CD14-positive monocyte (primary cell): ENCODE data around the gene CLDND2. TPM values are rescaled to one million over a fixed set of nuclear protein-coding genes. Genes with fewer than 3 reads are reported as not detected.

Source experiments
- DNase-seq, 3 donors: peaks; one replicate each; pipeline ENCODE4 v3.0.0-alpha.2; 2011 to 2022
- H2AFZ ChIP-seq: 2 replicates; pipeline ENCODE4 v1.6.0; 2012; ENCODE audit warnings: mild to moderate bottlenecking, low read depth, low read length, inconsistent platforms; ENCODE audit not compliant: insufficient read depth, poor library complexity, severe bottlenecking
- H3K27ac ChIP-seq, 2 donors: 1 replicate in 1 of 2; 2 replicates in 1 of 2; pipeline ENCODE4 v1.5.1; 2012 to 2013; ENCODE audit warnings: low read length in 2 of 2, control low read depth in 1 of 2, inconsistent platforms in 1 of 2, low read depth in 1 of 2, mild to moderate bottlenecking in 1 of 2
- H3K27me3 ChIP-seq, 2 donors: one replicate each; pipeline versions ENCODE4 v1.6.0 to v1.6.1; 2011 to 2013; ENCODE audit warnings: low read length in 2 of 2; ENCODE audit not compliant: control insufficient read depth in 2 of 2, insufficient read depth in 2 of 2
- H3K36me3 ChIP-seq, 2 donors: replicated peaks in 1 of 2; 1 replicate in 1 of 2; 2 replicates in 1 of 2; pipeline versions ENCODE4 v1.5.1 to v1.6.1; 2012 to 2013; ENCODE audit warnings: low read length in 2 of 2, control low read depth in 1 of 2, inconsistent platforms in 1 of 2, mild to moderate bottlenecking in 1 of 2; ENCODE audit not compliant: insufficient read depth in 2 of 2, control insufficient read depth in 1 of 2
- H3K4me1 ChIP-seq, 2 donors: 1 replicate in 1 of 2; 2 replicates in 1 of 2; pipeline versions ENCODE4 v1.5.1 to v1.6.1; 2012 to 2013; ENCODE audit warnings: low read length in 2 of 2, control low read depth in 1 of 2, inconsistent platforms in 1 of 2, mild to moderate bottlenecking in 1 of 2, moderate library complexity in 1 of 2; ENCODE audit not compliant: insufficient read depth in 2 of 2, control insufficient read depth in 1 of 2
- H3K4me2 ChIP-seq: replicated peaks from 2 replicates; pipeline ENCODE3; 2012; ENCODE audit warnings: low read length, moderate library complexity, mild to moderate bottlenecking; ENCODE audit not compliant: poor library complexity, severe bottlenecking; ENCODE audit errors: extremely low read depth
- H3K4me3 ChIP-seq, 3 experiments: fragments of 200-600 bp in 1 of 3; sonication (generic) in 1 of 3; replicated peaks in 1 of 3; 1 replicate in 2 of 3; 2 replicates in 1 of 3; pipeline ENCODE4 v1.5.1; 2011 to 2013; ENCODE audit warnings: low read length in 3 of 3, mild to moderate bottlenecking in 3 of 3, control low read depth in 2 of 3, low read depth in 2 of 3, inconsistent platforms in 1 of 3, moderate library complexity in 1 of 3
- H3K79me2 ChIP-seq: 2 replicates; pipeline ENCODE4 v1.6.0; 2012; ENCODE audit warnings: mild to moderate bottlenecking, control low read depth, inconsistent platforms, low read length, moderate library complexity; ENCODE audit not compliant: insufficient read depth
- H3K9ac ChIP-seq: 2 replicates; pipeline ENCODE4 v1.6.0; 2017; ENCODE audit warnings: low read length, mild to moderate bottlenecking; ENCODE audit not compliant: insufficient read depth, poor library complexity, severe bottlenecking
- H3K9me3 ChIP-seq, 2 donors: replicated peaks in 1 of 2; 1 replicate in 1 of 2; 2 replicates in 1 of 2; pipeline versions ENCODE4 v1.5.1 to v1.6.1; 2012 to 2013; ENCODE audit warnings: low read length in 2 of 2, control low read depth in 1 of 2; ENCODE audit not compliant: control insufficient read depth in 1 of 2, insufficient read depth in 1 of 2
- H4K20me1 ChIP-seq: 2 replicates; pipeline ENCODE4 v1.6.0; 2012; ENCODE audit warnings: mild to moderate bottlenecking, low read length, control low read depth, moderate library complexity; ENCODE audit not compliant: insufficient read depth
- H3K27ac Mint-ChIP-seq, 7 donors: one replicate each; pipeline ENCODE4 v1.8.0; 2020; ENCODE audit warnings: mild to moderate bottlenecking in 7 of 7, mixed read lengths in 7 of 7, moderate library complexity in 6 of 7, inconsistent platforms in 2 of 7
- H3K27me3 Mint-ChIP-seq, 3 donors: one replicate each; pipeline ENCODE4 v1.8.0; 2021 to 2022; ENCODE audit warnings: low read depth in 3 of 3, mild to moderate bottlenecking in 3 of 3, mixed read lengths in 3 of 3, moderate library complexity in 3 of 3, inconsistent platforms in 1 of 3
- H3K36me3 Mint-ChIP-seq, 2 donors: one replicate each; pipeline ENCODE4 v1.8.0; 2020; ENCODE audit warnings: mixed read lengths in 2 of 2, inconsistent platforms in 1 of 2, mild to moderate bottlenecking in 1 of 2
- H3K4me1 Mint-ChIP-seq: one replicate; pipeline ENCODE4 v1.8.0; 2020; ENCODE audit warnings: mild to moderate bottlenecking, mixed read lengths
- H3K4me3 Mint-ChIP-seq, 2 donors: one replicate each; pipeline ENCODE4 v1.8.0; 2020; ENCODE audit warnings: mild to moderate bottlenecking in 2 of 2, mixed read lengths in 2 of 2, moderate library complexity in 1 of 2
- H3K9me3 Mint-ChIP-seq, 7 donors: one replicate each; pipeline ENCODE4 v1.8.0; 2020 to 2022; ENCODE audit warnings: mixed read lengths in 7 of 7, mild to moderate bottlenecking in 6 of 7, moderate library complexity in 6 of 7, inconsistent platforms in 2 of 7
- WGBS: methylation state at CpG from one replicate; pipeline ENCODE4 v1.1.5; 2013; ENCODE audit warnings: missing lambda C conversion rate; ENCODE audit not compliant: insufficient coverage; 5-methylcytosine and 5-hydroxymethylcytosine counted together
- intact Hi-C, 2 donors: fragments of 100-400 bp; cut with micrococcal nuclease; formaldehyde crosslinking; loops; one replicate each; pipeline versions ENCODE4 v1.15.0 to v1.15.1; 2023
- polyA plus RNA-seq, 3 donors: library from polyadenylated mRNA; depleted of rRNA in 1 of 3; unstranded in 2 of 3; stranded (reverse) in 1 of 3; fragments of 300-500 nt in 2 of 3; fragments of >200 nt in 1 of 3; fragmentation: Illumina TruSeq in 2 of 3; gene quantifications; 1 replicate in 2 of 3; 2 replicates in 1 of 3; pipeline ENCODE4 v1.2.3, GENCODE V29; 2012 to 2021
- TF ChIP-seq, protein P1 (sequence below): fragments of 200-600 bp; IDR thresholded peaks from one replicate; pipeline ENCODE4 v1.8.0; 2022; ENCODE audit warnings: antibody characterized with exemption, mild to moderate bottlenecking

The CLDND2 gene
- polyA plus RNA-seq, 3 donors, result 0.08 TPM; not detected in 2

DNA sequence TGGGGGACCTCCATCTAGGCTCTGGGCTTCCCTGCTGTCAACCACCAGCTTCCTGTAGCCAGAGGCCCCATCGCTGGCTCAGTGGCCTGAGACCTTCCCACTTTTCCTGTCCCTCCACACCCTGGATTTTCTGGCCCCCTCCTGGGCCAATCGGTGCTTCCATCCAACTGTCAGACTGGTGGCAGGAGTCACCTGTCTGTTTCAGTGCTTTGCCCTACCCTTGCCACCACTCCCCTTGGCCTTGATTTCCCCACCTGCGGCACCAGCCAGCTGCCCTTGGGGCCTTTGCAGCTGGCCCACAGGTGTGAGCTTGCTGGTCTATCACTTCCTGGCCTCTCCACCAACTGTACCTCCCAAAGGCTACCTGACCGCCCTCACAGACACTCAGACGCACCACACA lies 39.4 kb downstream of the CLDND2 start:
- Histone ChIP-seq H3K27ac (no peak overlapping the region), H3K36me3 (no peaks in the 10 kb centered on the region), H3K9me3 (peaks cover 0 to 4% of the 10 kb centered on the region in 2 donors), H3K79me2 (no peaks in the 10 kb centered on the region), H3K4me1 (peaks cover 13 to 28% of the 10 kb centered on the region in 2 donors), H3K27me3 (peaks cover 12 to 40% of the 10 kb centered on the region in 2 donors), H3K9ac (no peak overlapping the region), H2AFZ (no peak overlapping the region), H4K20me1 (no peaks in the 10 kb centered on the region), H3K4me2 (no peak overlapping the region), H3K4me3 (no peak overlapping the region)
- Mint-ChIP-seq H3K27me3 (peaks cover 34 to 44% (median 34%) of the 10 kb centered on the region in 3 donors), H3K9me3 (peaks cover 2 to 22% (median 10%) of the 10 kb centered on the region in 7 donors), H3K4me1 (peaks cover 26% of the 10 kb centered on the region), H3K4me3 (peak overlapping the region in 1 of 2 donors; percentile 13), H3K27ac (no peak overlapping the region), H3K36me3 (peaks cover 2% of the 10 kb centered on the region in 2 donors)
- 89% methylated on average over 4 of the region's 5 CpGs for WGBS
- intact Hi-C loops, result loop anchor here in 1 of 2 donors (5.0 kb wide), 1 partner anchor 38 kb away; the partner anchor contains the start of genes CLDND2 and ETFB
- TF ChIP-seq, protein P1, sequence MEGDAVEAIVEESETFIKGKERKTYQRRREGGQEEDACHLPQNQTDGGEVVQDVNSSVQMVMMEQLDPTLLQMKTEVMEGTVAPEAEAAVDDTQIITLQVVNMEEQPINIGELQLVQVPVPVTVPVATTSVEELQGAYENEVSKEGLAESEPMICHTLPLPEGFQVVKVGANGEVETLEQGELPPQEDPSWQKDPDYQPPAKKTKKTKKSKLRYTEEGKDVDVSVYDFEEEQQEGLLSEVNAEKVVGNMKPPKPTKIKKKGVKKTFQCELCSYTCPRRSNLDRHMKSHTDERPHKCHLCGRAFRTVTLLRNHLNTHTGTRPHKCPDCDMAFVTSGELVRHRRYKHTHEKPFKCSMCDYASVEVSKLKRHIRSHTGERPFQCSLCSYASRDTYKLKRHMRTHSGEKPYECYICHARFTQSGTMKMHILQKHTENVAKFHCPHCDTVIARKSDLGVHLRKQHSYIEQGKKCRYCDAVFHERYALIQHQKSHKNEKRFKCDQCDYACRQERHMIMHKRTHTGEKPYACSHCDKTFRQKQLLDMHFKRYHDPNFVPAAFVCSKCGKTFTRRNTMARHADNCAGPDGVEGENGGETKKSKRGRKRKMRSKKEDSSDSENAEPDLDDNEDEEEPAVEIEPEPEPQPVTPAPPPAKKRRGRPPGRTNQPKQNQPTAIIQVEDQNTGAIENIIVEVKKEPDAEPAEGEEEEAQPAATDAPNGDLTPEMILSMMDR, result no peak
- DNase-seq, result no peak

DNA sequence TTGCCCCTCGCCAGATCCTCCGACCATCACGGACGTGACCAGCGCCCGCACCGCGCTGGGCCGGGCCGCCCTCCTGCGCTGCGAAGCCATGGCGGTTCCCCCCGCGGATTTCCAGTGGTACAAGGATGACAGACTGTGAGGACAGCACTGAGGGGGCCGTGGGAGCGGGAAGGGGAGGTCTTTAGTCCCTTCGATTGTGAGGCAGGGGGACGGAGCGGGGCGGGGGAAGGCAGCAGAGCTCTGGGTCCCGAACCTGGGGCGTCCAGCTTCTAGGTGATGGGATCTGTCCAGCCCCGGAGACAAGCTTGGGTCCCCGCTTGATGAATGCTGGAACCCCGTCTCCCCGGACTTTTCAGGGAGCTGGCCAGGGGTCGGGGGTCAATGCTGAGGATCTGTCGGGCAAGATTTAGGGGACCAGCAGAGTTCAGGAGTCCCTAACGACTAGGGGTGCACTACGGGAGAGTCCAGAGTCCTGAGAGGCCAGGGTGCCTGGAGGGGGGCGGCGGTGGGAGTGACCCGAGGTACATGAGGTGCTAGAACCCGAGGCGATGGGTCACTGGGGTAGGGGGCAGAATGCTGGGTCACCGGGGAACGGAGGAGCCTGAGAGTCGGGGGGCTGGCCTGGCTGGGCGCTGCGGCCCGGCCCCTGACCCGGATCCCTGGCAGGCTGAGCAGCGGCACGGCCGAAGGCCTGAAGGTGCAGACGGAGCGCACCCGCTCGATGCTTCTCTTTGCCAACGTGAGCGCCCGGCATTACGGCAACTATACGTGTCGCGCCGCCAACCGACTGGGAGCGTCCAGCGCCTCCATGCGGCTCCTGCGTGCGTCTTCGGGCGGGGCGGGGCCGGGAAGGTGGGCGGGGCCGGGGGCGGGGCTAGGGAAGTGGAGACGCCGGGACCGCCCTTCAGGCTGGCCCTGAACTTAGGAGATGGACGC lies 41.5 kb downstream of the CLDND2 start:
- 4% methylated on average over 75 of the region's 75 CpGs for WGBS
- Mint-ChIP-seq H3K4me3 (peak overlapping the region; percentile 60 to 96), H3K4me1 (peaks cover 28% of the 10 kb centered on the region), H3K36me3 (peaks cover 2% of the 10 kb centered on the region in 2 donors), H3K27me3 (peaks cover 43 to 63% (median 50%) of the 10 kb centered on the region in 3 donors), H3K27ac (peak overlapping the region in 5 of 7 donors; percentile 37 to 76 (median 46)), H3K9me3 (peaks cover 0 to 22% (median 9%) of the 10 kb centered on the region in 7 donors)
- peaks cover 0 to 4% of the 10 kb centered on the region in 2 donors for H3K9me3 ChIP-seq
- H3K27ac ChIP-seq, result no peak overlapping the region
- peak overlapping the region; percentile 72 for H3K4me2 ChIP-seq
- H2AFZ ChIP-seq, result peak overlapping the region; percentile 73
- no peaks in the 10 kb centered on the region for H3K79me2 ChIP-seq
- H3K27me3 ChIP-seq, result peaks cover 12 to 42% of the 10 kb centered on the region in 2 donors
- TF ChIP-seq, protein P1, result peak; percentile 24
- H3K36me3 ChIP-seq, result no peaks in the 10 kb centered on the region
- peak; percentile 71 to 77 (median 72) for DNase-seq
- H3K4me1 ChIP-seq, result peaks cover 13 to 28% of the 10 kb centered on the region in 2 donors
- peak overlapping the region; percentile 36 for H3K9ac ChIP-seq
- H3K4me3 ChIP-seq, result peak overlapping the region in 2 of 3 experiments; percentile 3 to 65
- H4K20me1 ChIP-seq, result no peaks in the 10 kb centered on the region
- intact Hi-C loops, result loop anchor here in 1 of 2 donors (5.0 kb wide), 1 partner anchor 40 kb away; the partner anchor contains the start of genes CLDND2 and ETFB
